ENCODE results near the gene COLQ.

The COLQ gene

GRCh38 chr3:15531346-15531745 is 9.8 kb upstream of the COLQ start:
- TF ChIP-seq CTCF (conservative IDR thresholded peaks at IDR 0.05), result no peak
- TF ChIP-seq ZFX (IDR thresholded peaks at IDR 0.05), result no peak
- H3K27ac ChIP-seq, result no peak overlapping the region

GRCh38 chr3:15528854-15529537 is 7.5 kb upstream of the COLQ start:
- no peak for TF ChIP-seq ZFX (IDR thresholded peaks at IDR 0.05)
- TF ChIP-seq CTCF (conservative IDR thresholded peaks at IDR 0.05), result no peak
- H3K27ac ChIP-seq, result no peak overlapping the region

- H3K27ac ChIP-seq, result no peak overlapping the region
- TF ChIP-seq ZFX (IDR thresholded peaks at IDR 0.05), result no peak
Measured at GRCh38 chr3:15527031-15527459, 5.5 kb upstream of the COLQ start.

GRCh38 chr3:15525790-15526189 is 4.3 kb upstream of the COLQ start:
- TF ChIP-seq CTCF (conservative IDR thresholded peaks at IDR 0.05) (no peak), ZFX (IDR thresholded peaks at IDR 0.05) (no peak)
- no peak overlapping the region for H3K27ac ChIP-seq

GRCh38 chr3:15523660-15524417 is 2.3 kb upstream of the COLQ start:
- TF ChIP-seq ZFX (IDR thresholded peaks at IDR 0.05) (no peak), CTCF (conservative IDR thresholded peaks at IDR 0.05) (no peak)
- H3K27ac ChIP-seq, result no peak overlapping the region

GRCh38 chr3:15522016-15522415 is 510 bp upstream of the COLQ start:
- no peak for TF ChIP-seq ZFX (IDR thresholded peaks at IDR 0.05)
- no peak overlapping the region for H3K27ac ChIP-seq

GRCh38 chr3:15520804-15521572 is 518 bp downstream of the COLQ start:
- TF ChIP-seq CTCF (conservative IDR thresholded peaks at IDR 0.05), result no peak
- H3K27ac ChIP-seq, result no peak overlapping the region

GRCh38 chr3:15520185-15520584 is 1.3 kb downstream of the COLQ start:
- H3K27ac ChIP-seq, result no peak overlapping the region
- TF ChIP-seq ZFX (IDR thresholded peaks at IDR 0.05), result no peak
- no peak for TF ChIP-seq CTCF (conservative IDR thresholded peaks at IDR 0.05)
